MM.1S (cell line): Measurements from ENCODE around the gene ANAPC16.

ENCODE experiments used
- DNase-seq: peaks from one replicate; pipeline ENCODE4 v3.0.0-alpha.2; 2015
- H2AFZ ChIP-seq: fragments of 300-600 bp; sonication (generic); 2 replicates; pipeline ENCODE4 v1.6.0; 2016; ENCODE audit warnings: antibody characterized with exemption, low read length
- H3F3A ChIP-seq: fragments of 300-600 bp; sonication (generic); 2 replicates; pipeline ENCODE4 v1.6.1; 2016; ENCODE audit warnings: mild to moderate bottlenecking, antibody characterized with exemption, low read length, moderate library complexity, mixed read lengths; ENCODE audit not compliant: insufficient read depth
- H3K27ac ChIP-seq: fragments of 300-600 bp; sonication (generic); 2 replicates; pipeline ENCODE4 v1.5.1; 2016; ENCODE audit warnings: mild to moderate bottlenecking, low read length
- H3K27me3 ChIP-seq: fragments of 300-600 bp; sonication (generic); replicated peaks from 2 replicates; pipeline ENCODE4 v1.6.0; 2016; ENCODE audit warnings: low read length; ENCODE audit not compliant: insufficient read depth
- H3K36me3 ChIP-seq: fragments of 300-600 bp; sonication (generic); replicated peaks from 2 replicates; pipeline ENCODE4 v1.6.1; 2016; ENCODE audit warnings: mild to moderate bottlenecking, low read length, mixed read lengths; ENCODE audit not compliant: insufficient read depth
- H3K4me1 ChIP-seq: fragments of 300-600 bp; sonication (generic); 2 replicates; pipeline ENCODE4 v1.6.1; 2016; ENCODE audit warnings: low read length, mixed read lengths
- H3K4me2 ChIP-seq: fragments of 300-600 bp; sonication (generic); 2 replicates; pipeline ENCODE4 v1.6.0; 2016; ENCODE audit warnings: low read depth, low read length
- H3K4me3 ChIP-seq: fragments of 300-600 bp; sonication (generic); 2 replicates; pipeline ENCODE4 v1.5.1; 2016; ENCODE audit warnings: low read length, mixed read lengths
- H3K79me2 ChIP-seq: fragments of 300-600 bp; sonication (generic); 2 replicates; pipeline ENCODE4 v1.6.1; 2016; ENCODE audit warnings: mixed run types, low read length, mixed read lengths
- H3K9ac ChIP-seq: fragments of 300-600 bp; sonication (generic); 2 replicates; pipeline ENCODE4 v1.6.1; 2016; ENCODE audit warnings: low read length, mixed read lengths
- H3K9me2 ChIP-seq: fragments of 300-600 bp; sonication (generic); replicated peaks from 2 replicates; pipeline ENCODE4 v1.6.1; 2016; ENCODE audit warnings: mild to moderate bottlenecking, low read length, mixed read lengths; ENCODE audit not compliant: insufficient read depth
- H3K9me3 ChIP-seq: fragments of 300-600 bp; sonication (generic); replicated peaks from 2 replicates; pipeline ENCODE4 v1.6.1; 2016; ENCODE audit warnings: mild to moderate bottlenecking, low read length, mixed read lengths; ENCODE audit not compliant: insufficient read depth
- H4K20me1 ChIP-seq: fragments of 300-600 bp; sonication (generic); 2 replicates; pipeline ENCODE4 v1.6.1; 2016; ENCODE audit warnings: mild to moderate bottlenecking, low read length, moderate library complexity, mixed read lengths; ENCODE audit not compliant: insufficient read depth
- EZH2 ChIP-seq: fragments of 300-600 bp; sonication (generic); optimal IDR thresholded peaks from 2 replicates; pipeline ENCODE3; 2017; ENCODE audit warnings: low read depth, mild to moderate bottlenecking, antibody characterized with exemption, low read length, mixed read lengths
- EZH2phosphoT487 ChIP-seq: fragments of 300-600 bp; sonication (generic); IDR thresholded peaks from 2 replicates; pipeline ENCODE4 v1.6.1; 2018; ENCODE audit warnings: antibody characterized with exemption, low read length
- TF ChIP-seq, protein P1 (sequence below): fragments of 300-600 bp; sonication (generic); IDR thresholded peaks from 2 replicates; pipeline ENCODE4 v1.5.1; 2016; ENCODE audit warnings: antibody characterized with exemption, low read length, mixed read lengths

Gene ANAPC16

DNA sequence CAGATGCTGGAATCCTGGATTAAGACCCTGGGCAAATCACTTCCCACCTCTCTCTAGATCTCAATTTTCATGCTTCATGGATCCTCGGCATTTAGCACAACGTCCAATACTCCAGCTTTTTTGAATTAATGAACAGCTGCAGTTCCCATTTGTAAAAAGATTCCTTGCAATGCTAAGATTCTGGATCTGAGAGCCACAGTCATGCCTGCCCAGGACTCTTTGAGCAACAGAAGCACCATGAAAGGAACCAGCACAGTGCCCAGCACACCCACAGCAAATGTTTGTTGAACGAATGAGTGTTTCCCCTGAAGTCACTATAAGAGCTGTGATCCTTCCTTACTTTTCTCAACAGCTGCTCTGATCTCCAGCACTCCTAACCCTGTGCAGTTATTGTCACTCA, 37.2 kb downstream of the ANAPC16 start:
- H3K27ac ChIP-seq: no peak overlapping the region
- H3K9me2 ChIP-seq: no peaks in the 10 kb centered on the region
- H3K9ac ChIP-seq: no peak overlapping the region
- H3K79me2 ChIP-seq: no peaks in the 10 kb centered on the region
- TF ChIP-seq EZH2phosphoT487: no peak
- TF ChIP-seq, protein P1, sequence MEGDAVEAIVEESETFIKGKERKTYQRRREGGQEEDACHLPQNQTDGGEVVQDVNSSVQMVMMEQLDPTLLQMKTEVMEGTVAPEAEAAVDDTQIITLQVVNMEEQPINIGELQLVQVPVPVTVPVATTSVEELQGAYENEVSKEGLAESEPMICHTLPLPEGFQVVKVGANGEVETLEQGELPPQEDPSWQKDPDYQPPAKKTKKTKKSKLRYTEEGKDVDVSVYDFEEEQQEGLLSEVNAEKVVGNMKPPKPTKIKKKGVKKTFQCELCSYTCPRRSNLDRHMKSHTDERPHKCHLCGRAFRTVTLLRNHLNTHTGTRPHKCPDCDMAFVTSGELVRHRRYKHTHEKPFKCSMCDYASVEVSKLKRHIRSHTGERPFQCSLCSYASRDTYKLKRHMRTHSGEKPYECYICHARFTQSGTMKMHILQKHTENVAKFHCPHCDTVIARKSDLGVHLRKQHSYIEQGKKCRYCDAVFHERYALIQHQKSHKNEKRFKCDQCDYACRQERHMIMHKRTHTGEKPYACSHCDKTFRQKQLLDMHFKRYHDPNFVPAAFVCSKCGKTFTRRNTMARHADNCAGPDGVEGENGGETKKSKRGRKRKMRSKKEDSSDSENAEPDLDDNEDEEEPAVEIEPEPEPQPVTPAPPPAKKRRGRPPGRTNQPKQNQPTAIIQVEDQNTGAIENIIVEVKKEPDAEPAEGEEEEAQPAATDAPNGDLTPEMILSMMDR: no peak
- no peak for DNase-seq
- H3K27me3 ChIP-seq: no peaks in the 10 kb centered on the region
- no peak overlapping the region for H2AFZ ChIP-seq
- no peak overlapping the region for H3K4me3 ChIP-seq
- no peaks in the 10 kb centered on the region for H3K9me3 ChIP-seq
- H3K4me1 ChIP-seq: peaks cover 56% of the 10 kb centered on the region
- H3F3A ChIP-seq: peaks cover 22% of the 10 kb centered on the region
- H3K4me2 ChIP-seq: no peak overlapping the region
- H4K20me1 ChIP-seq: no peaks in the 10 kb centered on the region
- no peaks in the 10 kb centered on the region for H3K36me3 ChIP-seq

DNA sequence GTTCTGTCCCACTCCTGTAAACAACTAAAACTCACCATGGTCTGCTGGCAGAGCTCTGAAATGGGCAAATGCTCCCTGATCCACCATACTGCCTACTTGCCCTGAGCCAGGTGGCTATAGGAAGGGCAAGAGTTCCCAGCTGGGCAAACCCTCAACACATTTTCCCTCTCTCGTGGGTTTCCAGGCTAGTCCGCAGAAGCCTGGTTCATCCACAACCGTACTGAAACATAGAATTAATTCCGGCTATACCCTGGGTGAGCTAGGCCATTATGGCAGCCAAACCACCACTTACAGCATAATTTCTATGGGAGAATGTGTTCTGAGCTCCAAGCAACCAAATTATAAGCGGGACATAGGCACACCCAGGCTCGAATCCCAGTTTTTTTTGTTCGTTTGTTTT, 37.8 kb downstream of the ANAPC16 start:
- Histone ChIP-seq H3K4me3 (no peak overlapping the region), H3K9me2 (no peaks in the 10 kb centered on the region), H3K27ac (no peak overlapping the region), H4K20me1 (no peaks in the 10 kb centered on the region), H3K4me1 (peaks cover 50% of the 10 kb centered on the region), H3K36me3 (no peaks in the 10 kb centered on the region), H3K27me3 (no peaks in the 10 kb centered on the region), H3K4me2 (no peak overlapping the region), H2AFZ (no peak overlapping the region), H3K79me2 (no peaks in the 10 kb centered on the region), H3F3A (peaks cover 16% of the 10 kb centered on the region), H3K9ac (no peak overlapping the region), H3K9me3 (no peaks in the 10 kb centered on the region)
- no peak for DNase-seq
- no peak for TF ChIP-seq EZH2phosphoT487
- TF ChIP-seq, protein P1: no peak

DNA sequence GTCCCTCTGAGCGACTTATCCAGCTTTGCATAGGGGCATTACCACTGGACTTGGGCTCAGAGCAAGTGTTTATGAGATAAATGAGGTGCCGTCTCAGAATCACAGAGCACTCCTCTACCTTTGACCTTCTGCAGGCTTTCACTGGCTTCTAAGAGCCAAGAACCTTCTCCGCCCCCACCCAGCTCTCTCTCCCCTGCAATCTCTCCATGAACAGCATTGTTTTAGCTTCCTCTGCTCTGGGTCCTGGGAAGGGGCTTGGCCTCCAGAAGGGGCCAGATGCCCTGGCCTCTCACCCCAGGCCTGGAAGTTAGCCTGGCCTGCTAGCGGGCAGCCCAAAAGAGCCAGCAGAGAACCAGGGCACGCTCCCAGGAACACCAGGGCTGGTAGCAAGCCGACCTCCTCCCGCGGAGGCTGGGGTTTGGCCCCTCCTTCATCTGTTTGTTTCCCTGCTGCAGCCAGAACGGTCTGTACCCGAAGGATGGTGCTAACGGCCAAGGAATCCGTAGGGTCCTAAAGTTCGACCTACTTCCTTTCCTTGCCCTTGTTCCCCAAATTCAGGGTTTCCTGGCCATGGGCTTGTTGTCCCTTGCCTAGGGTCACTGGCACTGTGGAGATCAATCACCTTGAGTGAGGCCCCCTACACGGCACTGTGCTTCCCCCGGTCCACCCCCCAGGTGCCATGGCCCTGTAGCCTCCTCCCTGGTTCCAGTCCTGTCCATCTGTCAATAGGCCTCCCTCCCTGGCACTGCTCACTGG, 39.2 kb downstream of the ANAPC16 start:
- peaks cover 56% of the 10 kb centered on the region for H3K4me1 ChIP-seq
- no peak overlapping the region; the same call in 1 of the 2 replicates for H3K4me3 ChIP-seq
- peak overlapping the region; percentile 44; the same call in 1 of the 2 replicates for H3K9ac ChIP-seq

More for the DNA sequence above, 39.2 kb downstream of the ANAPC16 start:
- peak overlapping the region; percentile 63 for H3K4me2 ChIP-seq
- H3K79me2 ChIP-seq: no peaks in the 10 kb centered on the region
- H3K9me2 ChIP-seq: no peaks in the 10 kb centered on the region
- H3K36me3 ChIP-seq: no peaks in the 10 kb centered on the region
- H3F3A ChIP-seq: peaks cover 16% of the 10 kb centered on the region
- no peaks in the 10 kb centered on the region for H3K27me3 ChIP-seq
- peak overlapping the region; percentile 87 for H2AFZ ChIP-seq
- no peaks in the 10 kb centered on the region for H3K9me3 ChIP-seq
- peak overlapping the region; percentile 47; the same call in 1 of the 2 replicates for H3K27ac ChIP-seq
- no peaks in the 10 kb centered on the region for H4K20me1 ChIP-seq
- TF ChIP-seq, protein P1: peak; percentile 17; the same call in 1 of the 2 replicates
- TF ChIP-seq EZH2: no peak
- DNase-seq: peak; percentile 66
